GM21447 (cell line): ENCODE measurements around the gene JPT1.
"Not testable (repeated sequence)": the region's sequence is repeated elsewhere in the genome, so short reads cannot be mapped to it uniquely, and the experiment has no call there.

Experiments
- ATAC-seq: cut with Tn5 transposase; IDR thresholded peaks from one replicate; pipeline ENCODE4 v1.9.1; 2021; ENCODE audit not compliant: unreplicated experiment

JPT1 gene, protein sequence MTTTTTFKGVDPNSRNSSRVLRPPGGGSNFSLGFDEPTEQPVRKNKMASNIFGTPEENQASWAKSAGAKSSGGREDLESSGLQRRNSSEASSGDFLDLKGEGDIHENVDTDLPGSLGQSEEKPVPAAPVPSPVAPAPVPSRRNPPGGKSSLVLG

GRCh38 chr17:75154195-75155106 lies at the start of gene JPT1:
TSS of gene JPT1 (minus strand) at chr17:75154512. CDS start at chr17:75154397, 115 bp downstream.
- ATAC-seq, result peak; percentile 92

- ATAC-seq, result no peak
These were observed 45.7 kb upstream of the JPT1 start for GRCh38 chr17:75199886-75200618.

GRCh38 chr17:75194879-75195278 lies 40.6 kb upstream of the JPT1 start:
- ATAC-seq, result no peak

GRCh38 chr17:75191584-75191983 lies 37.3 kb upstream of the JPT1 start:
- no peak for ATAC-seq

- ATAC-seq, result no peak
These were observed 34.3 kb upstream of the JPT1 start for GRCh38 chr17:75188614-75189013.

DNA sequence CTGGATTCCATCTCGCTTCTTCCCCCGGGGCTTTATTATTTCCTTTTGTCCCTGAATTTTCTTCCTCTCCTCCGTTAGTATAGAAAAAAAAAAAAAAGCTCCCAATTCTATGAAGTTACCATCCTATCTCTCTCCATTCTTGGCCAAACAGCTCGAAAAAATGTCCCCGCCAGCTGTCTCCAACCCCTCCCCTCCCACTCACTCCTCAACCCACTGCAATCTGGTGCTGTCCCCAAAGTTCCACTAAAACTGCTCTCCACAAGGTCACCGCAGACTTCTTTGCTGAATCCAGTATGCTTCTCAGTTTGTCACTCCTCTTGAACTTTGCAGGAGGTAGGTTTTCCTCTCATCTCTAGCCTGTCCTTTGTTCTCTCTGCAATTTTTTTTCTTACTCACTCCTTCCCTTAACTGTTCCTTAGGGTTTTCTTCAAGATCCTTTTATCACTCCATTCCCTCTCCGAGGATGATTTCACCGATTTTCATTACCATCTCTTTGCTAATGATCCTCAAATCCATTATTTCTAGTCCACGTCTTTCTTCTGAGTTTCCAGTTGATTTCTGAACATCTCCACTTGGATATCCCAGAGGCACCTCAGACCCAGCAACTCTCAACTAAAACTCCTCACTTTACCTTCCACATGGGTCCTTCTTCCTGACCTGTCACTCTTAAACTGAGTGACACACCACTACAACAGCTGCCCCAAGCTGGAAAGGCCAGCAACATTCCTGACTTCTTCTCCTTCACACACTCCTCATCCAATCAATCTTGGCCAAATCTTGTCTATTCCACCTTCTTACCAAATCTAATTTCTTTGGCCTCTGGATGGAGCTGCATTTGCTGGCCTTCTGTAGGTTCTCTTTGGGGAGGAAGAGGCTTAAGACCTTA lies 29.9 kb upstream of the JPT1 start:
- no peak for ATAC-seq

DNA sequence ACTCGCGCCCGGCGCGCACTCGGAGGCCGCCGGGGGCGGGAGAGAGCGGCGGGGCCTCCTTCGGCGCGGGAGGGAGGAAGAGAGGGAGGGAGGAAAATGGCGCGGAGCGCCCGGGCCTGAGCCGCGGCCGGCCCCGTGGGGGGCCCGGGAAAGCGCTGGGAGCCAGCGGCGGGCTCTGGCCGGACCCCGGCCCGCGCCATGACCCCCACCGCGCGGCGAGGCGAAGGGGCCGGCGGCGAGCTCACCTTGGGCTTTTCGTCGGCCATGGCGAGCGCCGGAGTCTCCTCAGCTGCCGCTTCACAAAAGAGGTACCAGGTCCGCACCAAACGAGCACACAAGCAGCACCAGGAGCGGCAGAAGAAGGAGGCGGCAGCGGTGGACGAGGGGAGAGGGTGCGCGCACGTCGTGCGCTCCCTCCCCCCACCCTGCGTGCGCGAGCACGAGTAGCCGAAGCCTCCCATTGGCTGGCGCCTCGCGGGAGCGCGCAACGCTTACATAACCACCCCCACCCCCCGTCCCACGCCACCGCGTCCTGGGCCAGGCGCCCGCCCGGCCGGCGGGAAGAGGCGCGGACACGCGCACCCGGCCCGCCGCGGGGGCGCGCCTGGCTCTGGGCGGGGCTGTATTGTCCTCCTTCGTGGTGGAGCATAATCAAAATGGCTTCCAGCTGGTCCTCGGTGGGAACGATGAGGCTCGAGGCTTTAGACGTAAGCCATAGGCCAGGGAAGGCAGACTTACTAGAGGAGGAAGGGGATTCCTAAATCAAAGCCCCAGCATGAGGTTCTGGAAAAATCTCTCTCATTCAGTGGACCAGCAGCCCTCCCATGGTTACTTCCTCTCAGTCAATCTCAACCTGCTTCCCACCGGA lies 28.5 kb upstream of the JPT1 start, which contains the start of gene SUMO2:
TSS of gene SUMO2 (minus strand) at position 391 of the 868 bp plus-strand sequence. CDS start at position 266, 125 bp downstream.
- ATAC-seq, result peak; percentile 73

DNA sequence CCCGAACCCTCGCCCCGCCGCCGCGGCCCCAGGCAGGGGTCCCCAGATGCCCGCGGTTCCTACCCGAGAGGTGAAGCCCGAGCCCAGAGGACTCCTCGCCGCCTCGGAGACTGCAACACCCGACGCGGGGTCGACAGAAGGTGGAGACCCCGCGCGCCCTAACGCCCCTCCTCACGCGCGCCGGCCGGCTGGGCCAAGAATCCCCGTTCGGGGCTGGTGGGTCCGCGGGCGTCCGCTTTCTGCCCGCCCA lies 27.9 kb upstream of the JPT1 start:
- peak; percentile 9 for ATAC-seq

DNA sequence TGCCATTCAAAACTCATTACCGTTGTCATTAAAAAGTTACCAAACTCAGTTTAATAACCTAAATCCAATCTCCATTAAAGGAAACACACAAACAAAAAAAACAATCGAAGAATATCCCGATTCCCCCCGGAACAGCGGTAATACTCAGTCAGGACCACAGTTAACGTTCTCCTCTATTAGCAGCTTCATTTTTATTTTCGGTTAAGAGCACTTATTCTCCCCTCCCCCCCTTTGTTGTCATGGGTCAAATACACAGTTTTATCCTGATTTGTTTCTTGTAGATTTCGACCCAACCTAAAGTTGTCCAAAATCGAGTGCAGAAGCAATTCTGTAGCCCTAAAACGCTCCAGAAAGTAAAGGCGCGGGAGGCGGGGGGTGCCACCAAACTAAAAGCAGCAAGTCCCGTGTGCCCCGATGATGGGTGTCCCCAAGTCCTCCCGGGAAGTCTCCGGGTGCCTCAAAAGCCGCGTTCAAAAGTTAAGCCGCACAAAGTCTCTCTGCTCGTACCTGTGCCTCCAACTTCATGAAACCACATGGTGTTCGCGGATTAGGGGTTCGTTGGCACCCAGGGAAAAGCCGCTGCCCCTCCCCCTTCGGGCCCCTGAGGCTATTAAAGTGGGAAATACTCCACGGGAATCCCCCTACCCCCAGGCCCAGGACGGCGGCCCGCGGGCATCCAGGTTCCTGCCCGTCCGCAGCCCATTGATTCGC lies 27.5 kb upstream of the JPT1 start:
- peak; percentile 8 for ATAC-seq

GRCh38 chr17:75181110-75181509 lies 26.8 kb upstream of the JPT1 start:
- no peak for ATAC-seq

DNA sequence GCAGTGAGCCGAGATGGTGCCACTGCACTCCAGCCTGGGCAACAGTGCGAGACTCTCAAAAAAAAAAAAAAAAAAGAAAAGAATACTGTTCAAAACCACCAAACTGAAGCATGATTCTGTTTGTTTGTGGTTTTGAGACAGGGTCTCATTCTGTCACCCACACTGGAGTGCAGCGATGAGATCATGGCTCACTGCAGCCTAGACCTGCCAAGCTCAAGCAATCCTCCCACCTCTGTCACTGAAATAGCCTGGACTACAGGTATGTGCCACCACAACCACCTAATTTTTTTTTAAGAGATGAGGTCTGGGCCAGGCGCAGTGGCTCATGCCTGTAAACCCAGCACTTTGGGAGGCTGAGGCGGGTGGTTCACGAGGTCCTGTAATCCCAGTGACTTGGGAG lies 24.1 kb upstream of the JPT1 start:
- no peak for ATAC-seq

DNA sequence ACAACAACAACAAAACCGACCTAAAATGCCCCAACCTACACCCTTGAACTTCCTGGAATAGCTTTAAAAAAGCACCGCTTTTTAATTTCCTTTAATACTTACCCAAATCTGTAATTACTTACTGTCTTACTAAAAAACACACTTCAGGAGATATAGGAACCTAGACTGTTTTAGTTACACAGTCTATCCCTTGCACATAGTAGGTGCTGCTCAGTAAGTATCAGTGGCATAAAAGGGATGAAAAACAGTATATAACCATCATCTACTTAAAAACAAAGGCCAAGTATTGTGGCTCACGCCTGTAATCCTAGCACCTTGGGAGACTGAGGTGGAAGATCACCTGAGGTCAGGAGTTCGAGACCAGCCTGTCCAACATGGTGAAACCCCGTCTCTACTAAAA lies 22.3 kb upstream of the JPT1 start:
- ATAC-seq, result no peak

- ATAC-seq, result no peak
These were observed 20.7 kb upstream of the JPT1 start for GRCh38 chr17:75174996-75175395.

- ATAC-seq, result no peak
These were observed 19.2 kb upstream of the JPT1 start for GRCh38 chr17:75173526-75173925.

- ATAC-seq, result no peak
These were observed 14.7 kb upstream of the JPT1 start for GRCh38 chr17:75168998-75169397.

- ATAC-seq, result not testable (repeated sequence)
These were observed 10.3 kb upstream of the JPT1 start for GRCh38 chr17:75164606-75165005.

DNA sequence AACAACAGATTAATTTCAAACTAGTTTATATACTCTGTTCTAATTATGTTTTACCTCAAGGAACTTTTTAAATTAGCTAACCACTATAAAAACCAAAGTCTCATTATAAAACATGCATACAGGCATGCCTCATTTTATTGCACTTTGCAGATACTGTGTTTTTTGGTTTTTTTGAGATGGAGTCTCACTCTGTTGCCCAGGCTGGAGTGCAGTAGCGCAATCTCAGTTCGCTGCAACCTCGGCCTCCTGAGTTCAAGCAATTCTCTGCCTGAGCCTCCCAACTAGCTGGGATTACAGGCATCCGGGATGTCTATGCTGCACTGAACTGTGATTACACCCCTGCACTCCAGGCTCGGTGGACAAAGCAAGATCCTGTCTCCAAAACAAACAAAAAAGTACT lies 8.8 kb upstream of the JPT1 start:
- no peak for ATAC-seq

DNA sequence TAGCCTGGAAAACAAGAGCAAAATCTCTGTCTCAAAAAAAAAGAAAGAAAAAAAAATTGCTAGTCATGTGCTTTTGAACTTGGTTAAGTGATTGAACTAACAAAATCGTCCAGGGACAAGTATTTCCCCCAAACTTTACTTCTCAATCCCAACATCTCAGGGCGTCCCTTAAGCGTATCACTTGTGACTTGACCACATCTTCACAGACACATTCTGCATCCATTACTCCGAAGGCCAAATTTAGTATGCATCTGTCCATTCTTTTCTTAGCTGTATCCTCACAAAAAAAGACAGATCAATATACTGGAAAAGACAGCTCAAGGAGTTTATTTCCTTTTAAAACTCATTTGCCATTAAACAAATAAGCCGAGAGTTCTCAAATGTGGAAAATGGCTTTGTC lies 5.9 kb upstream of the JPT1 start:
- no peak for ATAC-seq
